Ramos (cell line): ENCODE measurements around the gene ORAI1.
"Not testable (repeated sequence)": the region's sequence is repeated elsewhere in the genome, so short reads cannot be mapped to it uniquely, and the experiment has no call there.

Source experiments
- in situ Hi-C: fragments of 300-500 bp; cut with MboI; formaldehyde crosslinking; loops from one replicate; pipeline ENCODE4 v1.14.3; 2022; ENCODE audit warnings: low sequenced_read_pairs; ENCODE audit not compliant: unreplicated experiment

Gene ORAI1

GRCh38 chr12:121602766-121603165 lies 23.6 kb upstream of the ORAI1 start:
- in situ Hi-C loops, result no loop called here

- in situ Hi-C loops, result no loop called here
These were observed 22.7 kb upstream of the ORAI1 start for GRCh38 chr12:121603581-121603980.

- in situ Hi-C loops, result no loop called here
These were observed 18.0 kb upstream of the ORAI1 start for GRCh38 chr12:121608301-121608700.

GRCh38 chr12:121610239-121611149 lies 15.8 kb upstream of the ORAI1 start:
- in situ Hi-C loops, result no loop called here

GRCh38 chr12:121611306-121611705 lies 15.0 kb upstream of the ORAI1 start:
- in situ Hi-C loops, result no loop called here

- in situ Hi-C loops, result no loop called here
These were observed 12.9 kb upstream of the ORAI1 start for GRCh38 chr12:121613462-121613861.

- in situ Hi-C loops, result no loop called here
These were observed 11.4 kb upstream of the ORAI1 start for GRCh38 chr12:121614872-121615467.

GRCh38 chr12:121618659-121619233 lies 7.6 kb upstream of the ORAI1 start:
- in situ Hi-C loops, result no loop called here

- in situ Hi-C loops, result no loop called here
These were observed 5.9 kb upstream of the ORAI1 start for GRCh38 chr12:121620333-121620891.

- in situ Hi-C loops, result no loop called here
These were observed 717 bp downstream of the ORAI1 start for GRCh38 chr12:121626853-121627640.

- in situ Hi-C loops, result no loop called here
These were observed 1.7 kb downstream of the ORAI1 start for GRCh38 chr12:121628037-121628436.

- in situ Hi-C loops, result no loop called here
These were observed 2.2 kb downstream of the ORAI1 start for GRCh38 chr12:121628536-121628935.

GRCh38 chr12:121630791-121631355 lies 4.5 kb downstream of the ORAI1 start:
- in situ Hi-C loops, result no loop called here

GRCh38 chr12:121632069-121632970 lies 6.0 kb downstream of the ORAI1 start:
- in situ Hi-C loops, result no loop called here

- in situ Hi-C loops, result not testable (repeated sequence)
These were observed 7.5 kb downstream of the ORAI1 start for GRCh38 chr12:121633833-121634196.

- in situ Hi-C loops, result no loop called here
These were observed 8.5 kb downstream of the ORAI1 start for GRCh38 chr12:121634836-121635235.

GRCh38 chr12:121637231-121637914 lies 11.0 kb downstream of the ORAI1 start:
- in situ Hi-C loops, result no loop called here
